ENCODE measurements around the gene OXCT2. TPM values are rescaled to one million over a fixed set of nuclear protein-coding genes. Genes with fewer than 3 reads are reported as not detected.

Gene OXCT2
- total and polyA plus RNA-seq, 9 of the 15 experiments (the other 6 are each of a cell fraction or from before 2014, with no cell fraction given), result 0.08 to 0.64 (median 0.22) TPM; not detected in 2

- 0 out of 4 replicates have a peak, but pooled peaks of 1 of the 2 experiments have one; percentile 24 for TF ChIP-seq MAZ (CRISPR knock-in tag; conservative IDR thresholded peaks at IDR 0.05 in 1 of 2, IDR thresholded peaks at IDR 0.05 in 1 of 2)
- peak; percentile 68; the same call in 1 of the 2 replicates for TF ChIP-seq XRCC5 (IDR thresholded peaks at IDR 0.05; ENCODE audit: low read depth, low read length)
- TF ChIP-seq HDGF (IDR thresholded peaks at IDR 0.05), result 0 out of 2 replicates have a peak, but pooled peaks have one; percentile 59
- TF ChIP-seq ZNF165 (CRISPR knock-in tag; IDR thresholded peaks at IDR 0.05; ENCODE audit: borderline replicate concordance), result no peak
- peak; percentile 72 for TF ChIP-seq DPF2 (IDR thresholded peaks at IDR 0.05)
- no peak for TF ChIP-seq ZEB2 (IDR thresholded peaks at IDR 0.05)
- 0 out of 2 replicates have a peak, but pooled peaks have one; percentile 8 for TF ChIP-seq EHMT2 (IDR thresholded peaks at IDR 0.05)
- no peak for TF ChIP-seq EGR1 (conservative IDR thresholded peaks at IDR 0.05)
- TF ChIP-seq MYNN (IDR thresholded peaks at IDR 0.05), result no peak
- TF ChIP-seq MYNN (CRISPR knock-in tag; IDR thresholded peaks at IDR 0.05), result no peak
- TF ChIP-seq PATZ1 (CRISPR knock-in tag; IDR thresholded peaks at IDR 0.05; ENCODE audit: borderline replicate concordance), result no peak
- peak; percentile 19; the same call in 1 of the 2 replicates for TF ChIP-seq GABPB1 (CRISPR knock-in tag; IDR thresholded peaks at IDR 0.05)
- 0 out of 2 replicates have a peak, but pooled peaks have one; percentile 25 for TF ChIP-seq ZNF740 (CRISPR knock-in tag; IDR thresholded peaks at IDR 0.05)
- TF ChIP-seq ZNF740 (tag; IDR thresholded peaks at IDR 0.05), result no peak
- peak; percentile 84 for TF ChIP-seq CC2D1A (IDR thresholded peaks at IDR 0.05)
- no peak for TF ChIP-seq ZNF274 (IDR thresholded peaks at IDR 0.05; ENCODE audit: borderline replicate concordance, low read depth, low read length)
- TF ChIP-seq STAG1 (CRISPR knock-in tag; IDR thresholded peaks at IDR 0.05; ENCODE audit: borderline replicate concordance), result peak; percentile 91
- TF ChIP-seq C11orf30 (IDR thresholded peaks at IDR 0.05; ENCODE audit: low read depth), result peak; percentile 47
- TF ChIP-seq FOXJ3 (CRISPR knock-in tag; IDR thresholded peaks at IDR 0.05), result no peak
- peak; percentile 81 for TF ChIP-seq RB1 (IDR thresholded peaks at IDR 0.05; ENCODE audit: low read depth)
- TF ChIP-seq JUND (IDR thresholded peaks at IDR 0.05; ENCODE audit: borderline replicate concordance, low read depth, low read length), result peak; percentile 60; the same call in 1 of the 2 replicates
- TF ChIP-seq JUND (tag; IDR thresholded peaks at IDR 0.05; ENCODE audit: borderline replicate concordance, low read depth, low read length), result peak; percentile 56
- no peak for TF ChIP-seq PHF21A (IDR thresholded peaks at IDR 0.05; ENCODE audit: borderline replicate concordance, low read depth)
- no peak for TF ChIP-seq CSDE1 (IDR thresholded peaks at IDR 0.05)
- no peak for TF ChIP-seq ZNF584 (CRISPR knock-in tag; IDR thresholded peaks at IDR 0.05; ENCODE audit: low read depth)
- TF ChIP-seq IRF2 (CRISPR knock-in tag; IDR thresholded peaks at IDR 0.05), result 0 out of 2 replicates have a peak, but pooled peaks have one; percentile 10
- peak in 1 of 2 experiments; percentile 57; a peak in 2 of 4 replicates for TF ChIP-seq MNT (conservative IDR thresholded peaks at IDR 0.05)
Observed at GRCh38 chr1:39816415-39817090, 45.4 kb upstream of the OXCT2 start (continued).

Measured in K562 (cell line).